ENCODE data around the gene SEMA5B. TPM values are rescaled to one million over a fixed set of nuclear protein-coding genes. Genes with fewer than 3 reads are reported as not detected.

The SEMA5B gene
- total RNA-seq = under 1 TPM; 0.34 to 0.89 (median 0.35) TPM
- long read RNA-seq, donor 1, partial matches to known transcripts = 1 of 1 reads
- long read RNA-seq, donor 1, other reads (novel, unspliced or antisense) = 0 of 1 reads
- long read RNA-seq, donor 2 = 0 reads

- Histone ChIP-seq H3K4me1 (ENCODE audit: low read depth) (peaks cover 19% of the 10 kb centered on the region), H3K4me3 (no peak within 1 kb of the TSS), H3K9me3 (no peaks in the 10 kb centered on the region), H3K36me3 (ENCODE audit: low read depth) (no peaks in the 10 kb centered on the region)
- intact Hi-C loops (cut with DNase I, micrococcal nuclease) = no loop called here
- DNase-seq = peak; percentile 27 to 49 (median 38)
- peak; percentile 68 for ATAC-seq
- TF ChIP-seq CTCF (IDR thresholded peaks at IDR 0.05) = no peak
Measured at GRCh38 chr3:123027292-123028232, at the start of gene SEMA5B. TSS of gene SEMA5B (minus strand) at chr3:123027763. CDS start at chr3:122961263, 66,500 bp downstream.

GRCh38 chr3:123076496-123077418, 49.2 kb upstream of the SEMA5B start:
- intact Hi-C loops (cut with DNase I, micrococcal nuclease) = no loop called here
- no peak for TF ChIP-seq CTCF (IDR thresholded peaks at IDR 0.05)
- Histone ChIP-seq H3K4me1 (ENCODE audit: low read depth) (peaks cover 11% of the 10 kb centered on the region), H3K36me3 (ENCODE audit: low read depth) (no peaks in the 10 kb centered on the region), H3K9me3 (no peaks in the 10 kb centered on the region), H3K4me3 (no peak overlapping the region)
- ATAC-seq = peak; percentile 62
- DNase-seq = no peak

- no peak for TF ChIP-seq CTCF (IDR thresholded peaks at IDR 0.05)
- H3K4me1 ChIP-seq (ENCODE audit: low read depth) = peaks cover 11% of the 10 kb centered on the region
- no peak overlapping the region for H3K4me3 ChIP-seq
- no peaks in the 10 kb centered on the region for H3K36me3 ChIP-seq (ENCODE audit: low read depth)
- no peak for ATAC-seq
- no peaks in the 10 kb centered on the region for H3K9me3 ChIP-seq
- intact Hi-C loops (cut with DNase I, micrococcal nuclease) = no loop called here
- no peak for DNase-seq
Measured at GRCh38 chr3:123076112-123076495, 48.5 kb upstream of the SEMA5B start.

GRCh38 chr3:123075359-123075758, 47.8 kb upstream of the SEMA5B start:
- TF ChIP-seq CTCF (IDR thresholded peaks at IDR 0.05) = no peak
- Histone ChIP-seq H3K4me1 (ENCODE audit: low read depth) (peaks cover 11% of the 10 kb centered on the region), H3K9me3 (no peaks in the 10 kb centered on the region), H3K4me3 (no peak overlapping the region), H3K36me3 (ENCODE audit: low read depth) (no peaks in the 10 kb centered on the region)
- ATAC-seq (no peak), DNase-seq (no peak)
- intact Hi-C loops (cut with DNase I, micrococcal nuclease) = no loop called here

- DNase-seq = no peak
- TF ChIP-seq CTCF (IDR thresholded peaks at IDR 0.05) = no peak
- Histone ChIP-seq H3K9me3 (no peaks in the 10 kb centered on the region), H3K4me1 (ENCODE audit: low read depth) (peaks cover 26% of the 10 kb centered on the region), H3K4me3 (no peak overlapping the region), H3K36me3 (ENCODE audit: low read depth) (no peaks in the 10 kb centered on the region)
- intact Hi-C loops (cut with DNase I, micrococcal nuclease) = no loop called here
- no peak for ATAC-seq
Measured at GRCh38 chr3:123072564-123072963, 45.0 kb upstream of the SEMA5B start.
